Fibroblast of lung (primary cell): Measurements from ENCODE around the gene MAML2. TPM values are rescaled to one million over a fixed set of nuclear protein-coding genes. Genes with fewer than 3 reads are reported as not detected.
"Not testable (repeated sequence)": the region's sequence is repeated elsewhere in the genome, so short reads cannot be mapped to it uniquely, and the experiment has no call there.

Experiments used
- DNase-seq, 2 donors: peaks; one replicate each; pipeline versions ENCODE4 v3.0.0 to v3.0.0-alpha.2; 2010; ENCODE audit warnings: low read depth in 2 of 2
- H2AFZ ChIP-seq: 2 replicates; pipeline ENCODE4 v1.5.1; 2012; ENCODE audit warnings: low read length, control low read depth, inconsistent platforms
- H3K27ac ChIP-seq: 2 replicates; pipeline ENCODE4 v1.5.1; 2011; ENCODE audit warnings: low read length, control low read depth; ENCODE audit not compliant: insufficient read depth
- H3K27me3 ChIP-seq: 2 replicates; pipeline ENCODE4 v1.5.1; 2011; ENCODE audit warnings: mild to moderate bottlenecking, low read length; ENCODE audit not compliant: control insufficient read depth, insufficient read depth
- H3K36me3 ChIP-seq: 2 replicates; pipeline ENCODE4 v1.5.1; 2011; ENCODE audit warnings: low read length; ENCODE audit not compliant: control insufficient read depth, insufficient read depth
- H3K4me1 ChIP-seq: 2 replicates; pipeline ENCODE4 v1.5.1; 2011; ENCODE audit warnings: low read length; ENCODE audit not compliant: control insufficient read depth, insufficient read depth; ENCODE audit errors: extremely low read depth
- H3K4me2 ChIP-seq: 2 replicates; pipeline ENCODE4 v1.5.1; 2011; ENCODE audit warnings: low read length, control low read depth; ENCODE audit not compliant: insufficient read depth; ENCODE audit errors: extremely low read depth
- H3K4me3 ChIP-seq, 4 experiments: fragments of 200-600 bp in 1 of 4; sonication (generic) in 1 of 4; replicated peaks in 1 of 4; 2 replicates each; pipeline ENCODE4 v1.5.1; 2011 to 2016; ENCODE audit warnings: low read length in 4 of 4, low read depth in 3 of 4, mild to moderate bottlenecking in 3 of 4, control low read depth in 2 of 4, inconsistent platforms in 1 of 4, mixed read lengths in 1 of 4; ENCODE audit not compliant: insufficient read depth in 1 of 4; ENCODE audit errors: control extremely low read depth in 1 of 4
- H3K79me2 ChIP-seq: 2 replicates; pipeline ENCODE4 v1.5.1; 2012; ENCODE audit warnings: mild to moderate bottlenecking, low read length, inconsistent platforms; ENCODE audit not compliant: control insufficient read depth, insufficient read depth
- H3K9ac ChIP-seq: 2 replicates; pipeline ENCODE4 v1.5.1; 2011; ENCODE audit warnings: mild to moderate bottlenecking, low read length, control low read depth; ENCODE audit not compliant: insufficient read depth
- H3K9me3 ChIP-seq: 2 replicates; pipeline ENCODE4 v1.5.1; 2012; ENCODE audit warnings: low read depth, low read length; ENCODE audit not compliant: control insufficient read depth, insufficient read depth
- H4K20me1 ChIP-seq: 2 replicates; pipeline ENCODE4 v1.5.1; 2011; ENCODE audit warnings: low read length; ENCODE audit not compliant: control insufficient read depth, insufficient read depth; ENCODE audit errors: extremely low read depth
- EZH2 ChIP-seq: IDR thresholded peaks from 2 replicates; pipeline ENCODE4 v1.5.1; 2012; ENCODE audit warnings: low read length, control low read depth, mild to moderate bottlenecking; ENCODE audit errors: missing control alignments
- polyA plus RNA-seq, 2 donors: library from polyadenylated mRNA; depleted of rRNA in 1 of 2; stranded (reverse) in 1 of 2; unstranded in 1 of 2; fragments of >200 nt; gene quantifications; 2 replicates each; pipeline ENCODE4 v1.2.1, GENCODE V29; 2011 to 2012; ENCODE audit warnings: missing spikeins in 1 of 2
- total RNA-seq: library from RNA; depleted of rRNA; stranded (reverse); fragments of >200 nt; gene quantifications from 2 replicates; pipeline ENCODE4 v1.2.1, GENCODE V29; 2014
- TF ChIP-seq, protein P1 (sequence below), 2 donors: IDR thresholded peaks in 1 of 2; conservative IDR thresholded peaks in 1 of 2; 1 replicate in 1 of 2; 2 replicates in 1 of 2; pipeline ENCODE4 v1.5.1; 2011 to 2012; ENCODE audit warnings: low read length in 2 of 2, control low read depth in 1 of 2, inconsistent platforms in 1 of 2, low read depth in 1 of 2, mild to moderate bottlenecking in 1 of 2

MAML2 gene
- total and polyA plus RNA-seq, 2 donors (not counting 1 experiment from before 2014, with no cell fraction given): 13.0 to 19.0 TPM

DNA sequence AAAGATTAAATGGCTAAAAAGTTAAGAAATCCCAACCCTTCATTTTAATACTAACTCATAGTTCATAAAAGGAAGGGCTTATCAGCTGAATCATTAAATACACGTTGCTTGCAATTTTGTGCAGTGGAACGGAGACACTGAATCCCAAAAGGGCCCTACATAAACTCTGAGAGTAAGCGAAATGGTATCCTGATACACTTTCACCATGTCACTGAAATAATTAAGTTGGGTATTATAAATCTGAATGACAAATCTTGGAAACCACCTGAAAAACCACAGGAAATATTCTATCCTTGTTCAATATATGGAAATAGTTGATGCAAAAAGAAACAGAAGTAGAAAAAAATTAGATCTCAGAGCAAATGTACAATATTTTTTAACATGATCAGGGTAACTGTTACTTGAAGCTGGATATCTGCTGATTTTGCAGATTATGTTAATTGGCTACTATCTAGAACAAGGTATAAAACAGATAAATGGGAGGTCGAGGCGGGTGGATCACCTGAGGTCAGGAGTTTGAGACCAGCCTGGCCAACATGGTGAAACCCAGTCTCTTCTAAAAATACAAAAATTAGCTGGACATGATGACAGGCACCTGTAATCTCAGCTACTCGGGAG lies 55.1 kb downstream of the MAML2 start:
- no peak overlapping the region for H3K4me2 ChIP-seq
- no peaks in the 10 kb centered on the region for H3K4me1 ChIP-seq
- no peak overlapping the region for H2AFZ ChIP-seq
- H3K4me3 ChIP-seq: no peak overlapping the region
- TF ChIP-seq, protein P1, sequence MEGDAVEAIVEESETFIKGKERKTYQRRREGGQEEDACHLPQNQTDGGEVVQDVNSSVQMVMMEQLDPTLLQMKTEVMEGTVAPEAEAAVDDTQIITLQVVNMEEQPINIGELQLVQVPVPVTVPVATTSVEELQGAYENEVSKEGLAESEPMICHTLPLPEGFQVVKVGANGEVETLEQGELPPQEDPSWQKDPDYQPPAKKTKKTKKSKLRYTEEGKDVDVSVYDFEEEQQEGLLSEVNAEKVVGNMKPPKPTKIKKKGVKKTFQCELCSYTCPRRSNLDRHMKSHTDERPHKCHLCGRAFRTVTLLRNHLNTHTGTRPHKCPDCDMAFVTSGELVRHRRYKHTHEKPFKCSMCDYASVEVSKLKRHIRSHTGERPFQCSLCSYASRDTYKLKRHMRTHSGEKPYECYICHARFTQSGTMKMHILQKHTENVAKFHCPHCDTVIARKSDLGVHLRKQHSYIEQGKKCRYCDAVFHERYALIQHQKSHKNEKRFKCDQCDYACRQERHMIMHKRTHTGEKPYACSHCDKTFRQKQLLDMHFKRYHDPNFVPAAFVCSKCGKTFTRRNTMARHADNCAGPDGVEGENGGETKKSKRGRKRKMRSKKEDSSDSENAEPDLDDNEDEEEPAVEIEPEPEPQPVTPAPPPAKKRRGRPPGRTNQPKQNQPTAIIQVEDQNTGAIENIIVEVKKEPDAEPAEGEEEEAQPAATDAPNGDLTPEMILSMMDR (conservative IDR thresholded peaks at IDR 0.05 in 1 of 2, IDR thresholded peaks at IDR 0.05 in 1 of 2; ENCODE audit: low read depth in 1 of 2, low read length in 2 of 2): no peak
- no peak for TF ChIP-seq EZH2
- no peak overlapping the region for H3K27ac ChIP-seq
- H3K9ac ChIP-seq: no peak overlapping the region
- H3K36me3 ChIP-seq: no peaks in the 10 kb centered on the region
- no peaks in the 10 kb centered on the region for H3K27me3 ChIP-seq
- peak in 1 of 2 donors; percentile 45 for DNase-seq
- no peaks in the 10 kb centered on the region for H3K9me3 ChIP-seq
- H3K79me2 ChIP-seq: peaks cover 11% of the 10 kb centered on the region
- H4K20me1 ChIP-seq: no peaks in the 10 kb centered on the region

DNA sequence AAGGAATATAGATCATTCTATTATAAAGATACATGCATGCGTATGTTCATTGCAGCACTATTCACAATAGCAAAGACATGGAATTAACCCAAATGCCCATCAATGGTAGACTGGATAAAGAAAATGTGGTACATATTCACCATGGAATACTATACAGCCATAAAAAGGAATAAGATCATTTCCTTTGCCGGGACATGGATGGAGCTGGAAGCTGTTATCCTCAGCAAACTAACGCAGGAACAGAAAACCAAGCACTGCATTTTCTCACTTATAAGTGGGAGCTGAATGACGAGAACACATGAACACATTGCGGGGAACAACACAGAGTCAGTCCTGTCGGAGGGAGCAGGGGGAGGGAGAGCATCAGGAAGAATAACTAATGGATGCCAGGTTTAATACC lies 57.0 kb downstream of the MAML2 start:
- H3K27ac ChIP-seq, H3K9ac ChIP-seq, H3K4me2 ChIP-seq, H2AFZ ChIP-seq, H3K27me3 ChIP-seq, H3K4me3 ChIP-seq, H3K9me3 ChIP-seq, DNase-seq, H3K4me1 ChIP-seq, H3K36me3 ChIP-seq, H4K20me1 ChIP-seq: not testable (repeated sequence)
- H3K79me2 ChIP-seq: peaks cover 12% of the 10 kb centered on the region

DNA sequence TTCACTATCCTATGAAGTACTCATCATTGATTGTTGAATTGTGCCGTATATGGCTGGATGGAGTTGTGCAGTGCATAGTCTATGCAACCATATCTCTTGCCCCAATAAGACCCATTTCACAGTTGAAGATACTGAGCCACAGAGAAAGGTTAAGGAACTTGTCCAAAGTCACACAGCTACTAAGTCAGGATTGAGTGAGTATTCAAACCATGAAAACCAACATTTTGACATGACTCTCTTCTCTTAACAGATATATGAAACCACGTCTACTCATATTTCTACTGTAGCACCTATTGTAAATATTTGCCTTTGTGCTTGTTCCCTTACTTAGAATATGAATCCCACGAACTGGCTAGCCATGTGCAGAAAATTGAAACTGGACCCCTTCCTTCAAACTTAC lies 58.1 kb downstream of the MAML2 start:
- no peaks in the 10 kb centered on the region for H3K27me3 ChIP-seq
- H3K9me3 ChIP-seq: no peaks in the 10 kb centered on the region
- no peak overlapping the region for H2AFZ ChIP-seq
- no peak overlapping the region for H3K9ac ChIP-seq
- no peak for TF ChIP-seq EZH2
- TF ChIP-seq, protein P1 (conservative IDR thresholded peaks at IDR 0.05 in 1 of 2, IDR thresholded peaks at IDR 0.05 in 1 of 2; ENCODE audit: low read depth in 1 of 2, low read length in 2 of 2): no peak
- DNase-seq: no peak
- H3K4me1 ChIP-seq: no peaks in the 10 kb centered on the region
- H3K36me3 ChIP-seq: no peaks in the 10 kb centered on the region
- no peak overlapping the region for H3K4me3 ChIP-seq
- H3K79me2 ChIP-seq: peaks cover 8% of the 10 kb centered on the region
- no peaks in the 10 kb centered on the region for H4K20me1 ChIP-seq
- H3K4me2 ChIP-seq: no peak overlapping the region
- no peak overlapping the region for H3K27ac ChIP-seq
